SK-N-SH (cell line): ENCODE results near the gene FMOD.

Experiments used
- CHD2 ChIP-seq: fragments of 150-350 bp; IDR thresholded peaks from 2 replicates; pipeline ENCODE4 v1.6.1; 2018; ENCODE audit warnings: low read length; ENCODE audit not compliant: partially characterized antibody
- ELF1 ChIP-seq: IDR thresholded peaks from 2 replicates; pipeline ENCODE4 v1.4.0; 2012
- JUND ChIP-seq: IDR thresholded peaks from 2 replicates; pipeline ENCODE4 v1.4.0; 2012
- RCOR1 ChIP-seq: fragments of 150-350 bp; IDR thresholded peaks from 2 replicates; pipeline ENCODE4 v1.6.1; 2017; ENCODE audit warnings: antibody characterized with exemption, low read length
- REST ChIP-seq: IDR thresholded peaks from 2 replicates; pipeline ENCODE4 v1.6.1; 2012; ENCODE audit warnings: mild to moderate bottlenecking, low read depth, low read length, moderate library complexity
- RFX5 ChIP-seq: IDR thresholded peaks from 2 replicates; pipeline ENCODE4 v1.6.1; 2012; ENCODE audit warnings: mild to moderate bottlenecking, improper control_type of control experiment, low read length
- RXRA ChIP-seq: IDR thresholded peaks from 2 replicates; pipeline ENCODE4 v1.4.0; 2012; ENCODE audit warnings: low read depth, mild to moderate bottlenecking, borderline replicate concordance
- SIN3A ChIP-seq: IDR thresholded peaks from 2 replicates; pipeline ENCODE4 v1.6.1; 2012; ENCODE audit warnings: low read depth, mild to moderate bottlenecking, low read length, moderate library complexity, borderline replicate concordance
- TF ChIP-seq, protein P1 (sequence below): fragments of 200-600 bp; sonication (generic); IDR thresholded peaks from 2 replicates; pipeline ENCODE4 v1.6.1; 2017; ENCODE audit warnings: antibody characterized with exemption, mild to moderate bottlenecking, moderate library complexity

GRCh38 chr1:203367057-203367456 is 16.1 kb upstream of the FMOD start:
- no peak for TF ChIP-seq JUND
- no peak for TF ChIP-seq CHD2
- no peak for TF ChIP-seq RXRA
- TF ChIP-seq SIN3A = no peak
- TF ChIP-seq, protein P1, sequence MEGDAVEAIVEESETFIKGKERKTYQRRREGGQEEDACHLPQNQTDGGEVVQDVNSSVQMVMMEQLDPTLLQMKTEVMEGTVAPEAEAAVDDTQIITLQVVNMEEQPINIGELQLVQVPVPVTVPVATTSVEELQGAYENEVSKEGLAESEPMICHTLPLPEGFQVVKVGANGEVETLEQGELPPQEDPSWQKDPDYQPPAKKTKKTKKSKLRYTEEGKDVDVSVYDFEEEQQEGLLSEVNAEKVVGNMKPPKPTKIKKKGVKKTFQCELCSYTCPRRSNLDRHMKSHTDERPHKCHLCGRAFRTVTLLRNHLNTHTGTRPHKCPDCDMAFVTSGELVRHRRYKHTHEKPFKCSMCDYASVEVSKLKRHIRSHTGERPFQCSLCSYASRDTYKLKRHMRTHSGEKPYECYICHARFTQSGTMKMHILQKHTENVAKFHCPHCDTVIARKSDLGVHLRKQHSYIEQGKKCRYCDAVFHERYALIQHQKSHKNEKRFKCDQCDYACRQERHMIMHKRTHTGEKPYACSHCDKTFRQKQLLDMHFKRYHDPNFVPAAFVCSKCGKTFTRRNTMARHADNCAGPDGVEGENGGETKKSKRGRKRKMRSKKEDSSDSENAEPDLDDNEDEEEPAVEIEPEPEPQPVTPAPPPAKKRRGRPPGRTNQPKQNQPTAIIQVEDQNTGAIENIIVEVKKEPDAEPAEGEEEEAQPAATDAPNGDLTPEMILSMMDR = no peak
- no peak for TF ChIP-seq REST
- TF ChIP-seq ELF1 = no peak
- no peak for TF ChIP-seq RFX5
- TF ChIP-seq RCOR1 = no peak
